ENCODE measurements around the gene CEP83.
"Not testable (repeated sequence)": the region's sequence is repeated elsewhere in the genome, so short reads cannot be mapped to it uniquely, and the experiment has no call there.

The CEP83 gene

DNA sequence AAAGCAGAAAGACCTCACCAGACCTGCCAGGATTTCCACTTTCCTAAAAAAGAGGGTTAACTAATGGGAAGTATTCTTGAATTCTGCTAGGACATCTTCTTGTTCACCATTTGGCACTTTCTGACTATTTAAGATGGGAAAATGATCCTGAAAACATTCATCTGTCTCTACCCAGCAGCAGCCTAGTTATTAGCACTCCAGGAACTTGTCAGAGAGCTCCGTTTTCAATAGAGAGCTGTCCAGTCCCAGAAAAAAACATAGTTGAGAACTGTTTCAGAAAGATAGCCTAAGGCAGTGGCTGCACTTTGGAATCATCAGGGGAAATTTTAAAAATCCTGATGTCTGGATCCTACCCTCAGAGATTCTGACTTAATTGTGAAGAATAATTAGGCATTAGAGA, 22.1 kb upstream of the CEP83 start:
- H3K4me3 ChIP-seq (ENCODE audit: low read length), result no peak overlapping the region
- no peaks in the 10 kb centered on the region for H3K36me3 ChIP-seq (ENCODE audit: control insufficient read depth, insufficient read depth, low read length, severe bottlenecking)
- H3K9ac ChIP-seq (ENCODE audit: low read length), result no peak overlapping the region
- no peaks in the 10 kb centered on the region for H3K9me3 ChIP-seq (ENCODE audit: control insufficient read depth, low read length)
- H3K27me3 ChIP-seq (replicated peaks; ENCODE audit: control insufficient read depth, insufficient read depth, low read length), result no peaks in the 10 kb centered on the region
- no peaks in the 10 kb centered on the region for H3K4me1 ChIP-seq (ENCODE audit: control insufficient read depth, insufficient read depth, low read length)
- DNase-seq (ENCODE audit: low read depth), result peak; percentile 9

DNA sequence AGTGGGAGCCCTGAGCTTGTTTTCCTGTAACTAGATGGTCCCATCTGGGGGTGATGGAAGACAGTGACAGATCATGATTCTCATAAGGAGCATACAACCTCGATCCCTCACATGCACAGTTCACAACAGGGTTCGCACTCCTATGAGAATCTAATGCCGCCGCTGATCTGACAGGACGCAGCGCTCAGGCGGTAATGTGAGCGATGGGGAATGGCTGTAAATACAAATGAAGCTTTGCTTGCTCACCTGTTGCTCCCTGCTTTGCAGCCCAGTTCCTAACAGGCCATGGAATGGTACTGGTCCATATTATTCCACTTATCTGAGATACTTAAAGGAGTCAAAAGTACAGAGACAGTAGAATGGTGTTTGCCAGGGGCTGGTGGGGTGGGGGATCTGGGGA, 9.9 kb upstream of the CEP83 start:
- Histone ChIP-seq H3K4me1 (ENCODE audit: control insufficient read depth, insufficient read depth, low read length) (no peaks in the 10 kb centered on the region), H3K9ac (ENCODE audit: low read length) (no peak overlapping the region), H3K36me3 (ENCODE audit: control insufficient read depth, insufficient read depth, low read length, severe bottlenecking) (no peaks in the 10 kb centered on the region), H3K27me3 (replicated peaks; ENCODE audit: control insufficient read depth, insufficient read depth, low read length) (no peaks in the 10 kb centered on the region), H3K4me3 (ENCODE audit: low read length) (no peak overlapping the region), H3K9me3 (ENCODE audit: control insufficient read depth, low read length) (no peaks in the 10 kb centered on the region)
- no peak for DNase-seq (ENCODE audit: low read depth)

DNA sequence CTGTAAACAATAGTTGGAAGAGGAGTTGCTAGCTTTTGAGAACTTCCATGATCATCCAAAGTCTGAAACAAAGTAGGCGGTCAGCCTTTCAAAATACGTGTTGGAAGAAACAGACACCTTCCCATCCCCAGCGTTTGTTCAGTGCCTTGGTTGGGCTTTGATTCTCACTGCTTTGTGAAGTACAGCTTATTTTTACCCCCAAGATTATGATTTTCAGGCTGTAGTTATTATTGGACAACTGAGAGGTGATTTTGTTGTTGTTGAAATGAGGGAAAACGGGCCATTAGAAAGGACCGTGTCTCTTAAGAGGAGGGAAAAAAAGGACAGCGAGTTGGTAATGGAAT, 921 bp upstream of the CEP83 start:
- Histone ChIP-seq H3K36me3 (ENCODE audit: control insufficient read depth, insufficient read depth, low read length, severe bottlenecking) (no peaks in the 10 kb centered on the region), H3K9ac (ENCODE audit: low read length) (peak overlapping the region; percentile 88), H3K4me3 (ENCODE audit: low read length) (peak overlapping the region; percentile 87), H3K4me1 (ENCODE audit: control insufficient read depth, insufficient read depth, low read length) (peaks cover 11% of the 10 kb centered on the region), H3K9me3 (ENCODE audit: control insufficient read depth, low read length) (no peaks in the 10 kb centered on the region), H3K27me3 (replicated peaks; ENCODE audit: control insufficient read depth, insufficient read depth, low read length) (no peaks in the 10 kb centered on the region)
- no peak for DNase-seq (ENCODE audit: low read depth)

DNA sequence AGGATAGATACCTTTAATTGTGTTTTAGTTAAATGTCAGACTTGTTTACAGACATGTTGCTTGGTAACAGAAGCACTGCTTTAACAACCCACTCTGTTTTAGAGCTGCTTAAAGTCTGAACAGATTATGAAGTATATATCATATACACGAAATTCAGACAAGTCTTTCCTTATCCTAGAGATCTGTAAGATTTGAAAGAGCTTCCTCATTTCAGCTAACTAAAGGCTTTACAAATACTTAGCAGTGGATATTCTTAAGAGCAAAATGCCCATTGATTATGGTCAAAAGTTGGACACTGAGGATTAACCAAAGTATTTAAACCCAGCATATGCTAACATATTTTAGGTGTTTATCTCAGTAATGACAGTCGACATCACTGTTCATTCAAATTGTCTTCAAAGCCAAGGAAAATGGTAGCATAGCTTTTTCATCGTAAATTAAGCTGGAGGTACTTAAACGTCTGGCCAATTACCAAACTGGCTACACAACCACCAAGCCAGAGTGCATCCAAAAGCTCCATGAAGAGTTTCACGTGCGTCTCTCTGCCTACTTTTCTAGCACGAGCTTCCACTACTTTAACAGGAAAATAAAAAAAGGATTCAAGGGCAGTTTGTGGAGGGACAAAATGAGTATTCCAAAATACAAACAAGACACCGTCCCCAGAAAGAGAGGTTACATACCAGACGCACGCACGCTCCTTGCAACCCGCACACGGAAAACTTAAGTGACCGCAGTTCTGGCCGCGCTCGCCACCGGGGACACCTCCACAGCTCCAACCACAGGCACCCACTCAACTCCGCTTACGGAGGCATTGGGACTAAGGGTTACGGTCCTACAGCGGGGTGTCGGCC, 565 bp downstream of the CEP83 start:
- H3K4me1 ChIP-seq (ENCODE audit: control insufficient read depth, insufficient read depth, low read length), result peaks cover 11% of the 10 kb centered on the region
- no peaks in the 10 kb centered on the region for H3K27me3 ChIP-seq (replicated peaks; ENCODE audit: control insufficient read depth, insufficient read depth, low read length)
- peak overlapping the region; percentile 87 for H3K4me3 ChIP-seq (ENCODE audit: low read length)
- H3K9ac ChIP-seq (ENCODE audit: low read length), result peak overlapping the region; percentile 88
- no peaks in the 10 kb centered on the region for H3K36me3 ChIP-seq (ENCODE audit: control insufficient read depth, insufficient read depth, low read length, severe bottlenecking)
- H3K9me3 ChIP-seq (ENCODE audit: control insufficient read depth, low read length), result no peaks in the 10 kb centered on the region
- DNase-seq (ENCODE audit: low read depth), result peak; percentile 77

DNA sequence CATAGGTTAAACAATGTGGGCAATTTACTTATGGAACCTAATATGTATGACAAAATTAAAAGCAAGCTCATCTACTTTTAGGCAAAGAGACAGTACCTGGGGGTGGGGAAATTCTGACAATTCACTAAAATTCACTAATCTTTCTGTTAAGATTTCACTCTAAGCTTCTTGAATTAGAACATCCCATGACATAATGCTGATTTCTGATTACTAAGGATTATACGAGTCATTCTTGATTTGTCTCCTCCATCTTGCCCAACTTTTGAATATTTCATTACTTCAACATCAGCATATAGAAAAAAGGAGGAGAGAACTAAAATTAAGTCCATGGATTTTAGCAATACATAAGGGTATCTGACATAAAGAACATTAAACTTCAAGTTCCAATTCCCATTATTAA, 2.4 kb downstream of the CEP83 start:
- H3K4me3 ChIP-seq (ENCODE audit: low read length), result no peak overlapping the region
- H3K27me3 ChIP-seq (replicated peaks; ENCODE audit: control insufficient read depth, insufficient read depth, low read length), result no peaks in the 10 kb centered on the region
- no peak for DNase-seq (ENCODE audit: low read depth)
- no peaks in the 10 kb centered on the region for H3K36me3 ChIP-seq (ENCODE audit: control insufficient read depth, insufficient read depth, low read length, severe bottlenecking)
- H3K4me1 ChIP-seq (ENCODE audit: control insufficient read depth, insufficient read depth, low read length), result peaks cover 11% of the 10 kb centered on the region
- no peaks in the 10 kb centered on the region for H3K9me3 ChIP-seq (ENCODE audit: control insufficient read depth, low read length)
- H3K9ac ChIP-seq (ENCODE audit: low read length), result no peak overlapping the region

DNA sequence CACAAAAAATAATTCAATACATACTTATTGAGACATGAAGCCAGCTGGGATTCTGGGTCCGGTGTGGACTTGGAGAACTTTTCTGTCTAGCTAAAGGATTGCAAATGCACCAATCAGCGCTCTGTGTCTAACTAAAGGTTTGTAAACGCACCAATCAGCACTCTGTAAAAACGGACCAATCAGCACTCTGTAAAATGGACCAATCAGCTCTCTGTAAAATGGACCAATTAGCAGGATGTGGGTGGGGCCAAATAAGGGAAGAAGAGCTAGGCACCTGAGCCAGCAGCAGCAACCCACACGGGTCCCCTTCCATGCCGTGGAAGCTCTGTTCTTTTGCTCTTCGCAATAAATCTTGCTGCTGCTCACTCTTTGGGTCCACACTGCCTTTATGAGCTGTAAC, 5.3 kb downstream of the CEP83 start:
- not testable (repeated sequence) for H3K9me3 ChIP-seq (ENCODE audit: control insufficient read depth, low read length); H3K9ac ChIP-seq (ENCODE audit: low read length); H3K4me1 ChIP-seq (ENCODE audit: control insufficient read depth, insufficient read depth, low read length); H3K36me3 ChIP-seq (ENCODE audit: control insufficient read depth, insufficient read depth, low read length, severe bottlenecking); H3K4me3 ChIP-seq (ENCODE audit: low read length); H3K27me3 ChIP-seq (replicated peaks; ENCODE audit: control insufficient read depth, insufficient read depth, low read length); DNase-seq (ENCODE audit: low read depth)

DNA sequence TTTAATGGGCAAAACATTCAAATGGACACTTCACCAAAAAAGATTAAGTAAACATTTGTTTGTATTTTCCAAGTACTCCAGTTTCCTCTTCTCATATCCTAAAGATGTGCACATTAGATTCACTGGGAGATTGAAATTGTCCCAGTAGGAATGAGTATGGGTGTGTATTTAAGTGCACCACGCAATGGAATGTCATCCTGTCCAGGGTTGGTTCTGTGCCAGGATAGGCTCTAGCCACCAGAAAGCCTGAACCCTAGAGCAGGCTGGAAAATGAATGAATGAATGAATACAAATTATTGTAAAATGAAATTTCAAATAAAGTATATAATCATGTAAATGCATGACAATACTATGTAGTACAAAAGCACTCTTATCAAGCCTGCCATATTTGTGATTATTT, 14.0 kb downstream of the CEP83 start:
- no peak overlapping the region for H3K9ac ChIP-seq (ENCODE audit: low read length)
- H3K27me3 ChIP-seq (replicated peaks; ENCODE audit: control insufficient read depth, insufficient read depth, low read length), result no peaks in the 10 kb centered on the region
- H3K4me3 ChIP-seq (ENCODE audit: low read length), result no peak overlapping the region
- no peaks in the 10 kb centered on the region for H3K36me3 ChIP-seq (ENCODE audit: control insufficient read depth, insufficient read depth, low read length, severe bottlenecking)
- no peak for DNase-seq (ENCODE audit: low read depth)
- no peaks in the 10 kb centered on the region for H3K9me3 ChIP-seq (ENCODE audit: control insufficient read depth, low read length)
- H3K4me1 ChIP-seq (ENCODE audit: control insufficient read depth, insufficient read depth, low read length), result no peaks in the 10 kb centered on the region

DNA sequence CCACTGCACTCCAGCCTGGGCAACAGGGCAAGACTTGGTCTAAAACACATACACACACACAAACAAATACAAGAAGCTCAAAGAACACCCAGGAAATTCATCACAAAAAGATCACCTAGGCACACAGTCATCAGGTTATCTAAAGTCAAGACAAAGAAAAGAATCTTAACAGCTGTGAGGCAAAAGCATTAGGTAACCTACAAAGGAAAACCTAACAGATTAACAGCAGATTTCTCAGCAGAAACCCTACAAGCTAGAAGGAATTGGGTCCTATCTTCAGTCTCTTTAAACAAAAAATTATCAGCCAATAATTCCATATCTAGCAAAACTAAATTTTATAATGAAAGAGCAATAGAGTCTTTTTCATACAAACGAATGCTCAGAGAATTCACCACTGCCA, 22.4 kb downstream of the CEP83 start:
- Histone ChIP-seq H3K4me1 (ENCODE audit: control insufficient read depth, insufficient read depth, low read length) (no peaks in the 10 kb centered on the region), H3K9me3 (ENCODE audit: control insufficient read depth, low read length) (no peaks in the 10 kb centered on the region), H3K36me3 (ENCODE audit: control insufficient read depth, insufficient read depth, low read length, severe bottlenecking) (no peaks in the 10 kb centered on the region), H3K27me3 (replicated peaks; ENCODE audit: control insufficient read depth, insufficient read depth, low read length) (no peaks in the 10 kb centered on the region), H3K9ac (ENCODE audit: low read length) (no peak overlapping the region), H3K4me3 (ENCODE audit: low read length) (no peak overlapping the region)
- DNase-seq (ENCODE audit: low read depth), result no peak

DNA sequence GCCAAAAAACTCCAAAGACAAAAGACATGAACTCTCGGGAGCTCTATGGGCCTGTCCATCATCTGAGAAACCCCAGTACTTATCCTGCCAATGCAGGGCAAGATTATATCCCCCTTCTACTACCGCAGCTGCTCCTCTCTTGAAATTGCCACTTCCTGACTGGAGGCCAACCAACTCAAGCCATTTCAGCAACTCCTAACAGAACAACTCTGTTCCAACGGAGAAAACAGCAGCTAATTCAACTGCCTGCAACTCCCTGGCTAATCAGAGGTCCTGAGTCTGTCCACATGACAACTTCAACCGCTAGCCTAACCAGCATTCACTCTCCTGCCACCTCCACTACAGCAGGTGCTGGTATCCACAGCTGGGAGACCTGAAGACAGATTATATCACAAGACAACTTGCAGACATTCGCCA, 24.1 kb downstream of the CEP83 start:
- H3K4me3 ChIP-seq (ENCODE audit: low read length), result no peak overlapping the region
- H3K27me3 ChIP-seq (replicated peaks; ENCODE audit: control insufficient read depth, insufficient read depth, low read length), result no peaks in the 10 kb centered on the region
- H3K4me1 ChIP-seq (ENCODE audit: control insufficient read depth, insufficient read depth, low read length), result no peaks in the 10 kb centered on the region
- H3K9ac ChIP-seq (ENCODE audit: low read length), result no peak overlapping the region
- H3K36me3 ChIP-seq (ENCODE audit: control insufficient read depth, insufficient read depth, low read length, severe bottlenecking), result no peaks in the 10 kb centered on the region
- H3K9me3 ChIP-seq (ENCODE audit: control insufficient read depth, low read length), result peaks cover 9% of the 10 kb centered on the region
- DNase-seq (ENCODE audit: low read depth), result no peak

DNA sequence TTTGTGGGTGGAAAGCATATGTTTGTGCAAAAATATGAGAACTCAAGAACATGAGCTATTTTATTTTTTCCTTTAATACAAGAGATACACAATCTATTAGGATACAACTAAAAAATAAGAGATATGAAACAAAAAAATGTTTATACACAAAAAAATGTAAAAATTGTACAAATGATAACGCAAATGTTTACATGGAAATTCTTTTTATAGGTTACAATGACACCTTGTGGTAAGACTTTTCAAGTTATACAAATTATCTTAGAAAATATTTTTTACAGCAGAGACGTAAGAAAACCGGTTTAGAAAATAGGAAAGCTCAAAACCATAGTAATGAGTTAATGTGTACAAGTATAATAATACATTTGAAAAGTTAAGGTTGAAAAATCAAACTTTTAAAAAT, 25.5 kb downstream of the CEP83 start:
- H3K4me1 ChIP-seq (ENCODE audit: control insufficient read depth, insufficient read depth, low read length), result no peaks in the 10 kb centered on the region
- H3K4me3 ChIP-seq (ENCODE audit: low read length), result no peak overlapping the region
- DNase-seq (ENCODE audit: low read depth), result peak; percentile 54
- H3K9ac ChIP-seq (ENCODE audit: low read length), result no peak overlapping the region
- H3K36me3 ChIP-seq (ENCODE audit: control insufficient read depth, insufficient read depth, low read length, severe bottlenecking), result no peaks in the 10 kb centered on the region
- H3K9me3 ChIP-seq (ENCODE audit: control insufficient read depth, low read length), result peaks cover 16% of the 10 kb centered on the region
- H3K27me3 ChIP-seq (replicated peaks; ENCODE audit: control insufficient read depth, insufficient read depth, low read length), result no peaks in the 10 kb centered on the region

DNA sequence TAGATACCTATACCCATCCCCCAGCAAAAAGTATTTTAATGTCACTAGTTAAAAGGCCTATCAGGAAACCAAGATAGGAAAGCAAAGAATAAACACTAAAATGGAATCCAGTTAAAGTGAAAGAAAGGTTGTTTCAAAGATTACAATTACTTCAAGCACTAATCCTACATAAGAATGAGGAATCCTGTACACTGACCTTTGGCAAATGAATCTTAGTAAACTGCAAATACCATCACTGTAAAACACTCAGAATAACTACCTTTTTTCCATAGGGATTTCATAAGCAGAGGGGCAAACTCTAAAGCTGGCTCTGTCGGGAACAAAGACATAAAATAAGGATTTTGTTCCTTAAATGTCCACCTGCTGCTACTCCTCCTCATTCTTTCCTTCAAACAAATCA, 25.9 kb downstream of the CEP83 start:
- Histone ChIP-seq H3K4me3 (ENCODE audit: low read length) (no peak overlapping the region), H3K9me3 (ENCODE audit: control insufficient read depth, low read length) (peaks cover 16% of the 10 kb centered on the region), H3K4me1 (ENCODE audit: control insufficient read depth, insufficient read depth, low read length) (no peaks in the 10 kb centered on the region), H3K9ac (ENCODE audit: low read length) (no peak overlapping the region), H3K27me3 (replicated peaks; ENCODE audit: control insufficient read depth, insufficient read depth, low read length) (no peaks in the 10 kb centered on the region), H3K36me3 (ENCODE audit: control insufficient read depth, insufficient read depth, low read length, severe bottlenecking) (no peaks in the 10 kb centered on the region)
- no peak for DNase-seq (ENCODE audit: low read depth)

DNA sequence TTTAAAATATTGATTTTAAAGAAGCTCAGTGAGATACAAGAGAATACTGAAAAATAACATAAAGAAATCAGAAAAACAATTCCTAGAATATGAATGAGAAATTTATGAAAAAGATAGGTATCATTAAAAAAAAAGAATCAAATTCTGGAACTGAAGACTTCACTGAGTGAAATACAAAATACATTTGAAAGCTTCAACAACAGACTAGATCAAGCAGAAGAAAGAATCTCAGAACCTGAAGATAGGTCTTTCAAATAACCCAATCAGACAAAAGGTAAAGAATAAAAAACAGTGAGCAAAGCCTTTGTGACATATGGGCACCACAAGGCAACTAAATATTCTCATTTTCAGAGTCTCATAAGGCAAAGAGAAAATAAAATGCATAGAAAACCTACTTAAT, 29.4 kb downstream of the CEP83 start:
- Histone ChIP-seq H3K36me3 (ENCODE audit: control insufficient read depth, insufficient read depth, low read length, severe bottlenecking) (no peaks in the 10 kb centered on the region), H3K27me3 (replicated peaks; ENCODE audit: control insufficient read depth, insufficient read depth, low read length) (no peaks in the 10 kb centered on the region), H3K9ac (ENCODE audit: low read length) (no peak overlapping the region), H3K9me3 (ENCODE audit: control insufficient read depth, low read length) (peaks cover 16% of the 10 kb centered on the region), H3K4me1 (ENCODE audit: control insufficient read depth, insufficient read depth, low read length) (peaks cover 10% of the 10 kb centered on the region), H3K4me3 (ENCODE audit: low read length) (no peak overlapping the region)
- DNase-seq (ENCODE audit: low read depth), result no peak

Data from adipocyte (in vitro differentiated cells).